ENCODE data around the gene KCNQ2.

DNA sequence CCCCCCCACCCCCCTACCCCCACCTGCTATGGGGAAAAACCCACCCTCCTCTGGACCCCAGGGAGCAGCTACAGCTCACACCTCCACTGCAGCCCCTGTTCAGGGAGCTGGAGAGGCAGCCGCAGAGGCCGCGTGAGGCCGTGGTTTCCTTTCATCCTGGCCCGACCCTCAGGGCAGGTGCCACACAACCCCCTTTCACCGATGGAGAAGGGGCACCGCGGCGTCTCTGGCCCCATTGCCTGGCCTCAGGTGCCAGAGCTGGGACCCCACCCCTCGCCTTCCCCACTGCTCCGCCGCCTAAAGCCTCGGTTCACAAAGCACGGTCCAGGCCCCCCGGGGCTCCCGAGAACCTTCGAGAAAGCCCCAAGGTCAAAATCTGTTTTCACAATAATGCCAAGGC, 11.8 kb upstream of the KCNQ2 start:
- TF ChIP-seq, protein P1, sequence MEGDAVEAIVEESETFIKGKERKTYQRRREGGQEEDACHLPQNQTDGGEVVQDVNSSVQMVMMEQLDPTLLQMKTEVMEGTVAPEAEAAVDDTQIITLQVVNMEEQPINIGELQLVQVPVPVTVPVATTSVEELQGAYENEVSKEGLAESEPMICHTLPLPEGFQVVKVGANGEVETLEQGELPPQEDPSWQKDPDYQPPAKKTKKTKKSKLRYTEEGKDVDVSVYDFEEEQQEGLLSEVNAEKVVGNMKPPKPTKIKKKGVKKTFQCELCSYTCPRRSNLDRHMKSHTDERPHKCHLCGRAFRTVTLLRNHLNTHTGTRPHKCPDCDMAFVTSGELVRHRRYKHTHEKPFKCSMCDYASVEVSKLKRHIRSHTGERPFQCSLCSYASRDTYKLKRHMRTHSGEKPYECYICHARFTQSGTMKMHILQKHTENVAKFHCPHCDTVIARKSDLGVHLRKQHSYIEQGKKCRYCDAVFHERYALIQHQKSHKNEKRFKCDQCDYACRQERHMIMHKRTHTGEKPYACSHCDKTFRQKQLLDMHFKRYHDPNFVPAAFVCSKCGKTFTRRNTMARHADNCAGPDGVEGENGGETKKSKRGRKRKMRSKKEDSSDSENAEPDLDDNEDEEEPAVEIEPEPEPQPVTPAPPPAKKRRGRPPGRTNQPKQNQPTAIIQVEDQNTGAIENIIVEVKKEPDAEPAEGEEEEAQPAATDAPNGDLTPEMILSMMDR (IDR thresholded peaks at IDR 0.05; ENCODE audit: low read depth, low read length, missing input control) = no peak
- TF ChIP-seq SP1 (IDR thresholded peaks at IDR 0.05) = no peak
- TF ChIP-seq EGR1 (IDR thresholded peaks at IDR 0.05; ENCODE audit: low read depth in 2 of 2) = no peak
- TF ChIP-seq, protein P2, sequence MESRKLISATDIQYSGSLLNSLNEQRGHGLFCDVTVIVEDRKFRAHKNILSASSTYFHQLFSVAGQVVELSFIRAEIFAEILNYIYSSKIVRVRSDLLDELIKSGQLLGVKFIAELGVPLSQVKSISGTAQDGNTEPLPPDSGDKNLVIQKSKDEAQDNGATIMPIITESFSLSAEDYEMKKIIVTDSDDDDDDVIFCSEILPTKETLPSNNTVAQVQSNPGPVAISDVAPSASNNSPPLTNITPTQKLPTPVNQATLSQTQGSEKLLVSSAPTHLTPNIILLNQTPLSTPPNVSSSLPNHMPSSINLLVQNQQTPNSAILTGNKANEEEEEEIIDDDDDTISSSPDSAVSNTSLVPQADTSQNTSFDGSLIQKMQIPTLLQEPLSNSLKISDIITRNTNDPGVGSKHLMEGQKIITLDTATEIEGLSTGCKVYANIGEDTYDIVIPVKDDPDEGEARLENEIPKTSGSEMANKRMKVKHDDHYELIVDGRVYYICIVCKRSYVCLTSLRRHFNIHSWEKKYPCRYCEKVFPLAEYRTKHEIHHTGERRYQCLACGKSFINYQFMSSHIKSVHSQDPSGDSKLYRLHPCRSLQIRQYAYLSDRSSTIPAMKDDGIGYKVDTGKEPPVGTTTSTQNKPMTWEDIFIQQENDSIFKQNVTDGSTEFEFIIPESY (IDR thresholded peaks at IDR 0.05) = no peak
- TF ChIP-seq, protein P3, sequence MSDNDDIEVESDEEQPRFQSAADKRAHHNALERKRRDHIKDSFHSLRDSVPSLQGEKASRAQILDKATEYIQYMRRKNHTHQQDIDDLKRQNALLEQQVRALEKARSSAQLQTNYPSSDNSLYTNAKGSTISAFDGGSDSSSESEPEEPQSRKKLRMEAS (IDR thresholded peaks at IDR 0.05) = no peak
- TF ChIP-seq YY1 (IDR thresholded peaks at IDR 0.05) = no peak
- TF ChIP-seq RAD21 (IDR thresholded peaks at IDR 0.05) = no peak
- TF ChIP-seq, protein P4, sequence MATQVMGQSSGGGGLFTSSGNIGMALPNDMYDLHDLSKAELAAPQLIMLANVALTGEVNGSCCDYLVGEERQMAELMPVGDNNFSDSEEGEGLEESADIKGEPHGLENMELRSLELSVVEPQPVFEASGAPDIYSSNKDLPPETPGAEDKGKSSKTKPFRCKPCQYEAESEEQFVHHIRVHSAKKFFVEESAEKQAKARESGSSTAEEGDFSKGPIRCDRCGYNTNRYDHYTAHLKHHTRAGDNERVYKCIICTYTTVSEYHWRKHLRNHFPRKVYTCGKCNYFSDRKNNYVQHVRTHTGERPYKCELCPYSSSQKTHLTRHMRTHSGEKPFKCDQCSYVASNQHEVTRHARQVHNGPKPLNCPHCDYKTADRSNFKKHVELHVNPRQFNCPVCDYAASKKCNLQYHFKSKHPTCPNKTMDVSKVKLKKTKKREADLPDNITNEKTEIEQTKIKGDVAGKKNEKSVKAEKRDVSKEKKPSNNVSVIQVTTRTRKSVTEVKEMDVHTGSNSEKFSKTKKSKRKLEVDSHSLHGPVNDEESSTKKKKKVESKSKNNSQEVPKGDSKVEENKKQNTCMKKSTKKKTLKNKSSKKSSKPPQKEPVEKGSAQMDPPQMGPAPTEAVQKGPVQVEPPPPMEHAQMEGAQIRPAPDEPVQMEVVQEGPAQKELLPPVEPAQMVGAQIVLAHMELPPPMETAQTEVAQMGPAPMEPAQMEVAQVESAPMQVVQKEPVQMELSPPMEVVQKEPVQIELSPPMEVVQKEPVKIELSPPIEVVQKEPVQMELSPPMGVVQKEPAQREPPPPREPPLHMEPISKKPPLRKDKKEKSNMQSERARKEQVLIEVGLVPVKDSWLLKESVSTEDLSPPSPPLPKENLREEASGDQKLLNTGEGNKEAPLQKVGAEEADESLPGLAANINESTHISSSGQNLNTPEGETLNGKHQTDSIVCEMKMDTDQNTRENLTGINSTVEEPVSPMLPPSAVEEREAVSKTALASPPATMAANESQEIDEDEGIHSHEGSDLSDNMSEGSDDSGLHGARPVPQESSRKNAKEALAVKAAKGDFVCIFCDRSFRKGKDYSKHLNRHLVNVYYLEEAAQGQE (IDR thresholded peaks at IDR 0.05) = no peak
- TF ChIP-seq GABPA (IDR thresholded peaks at IDR 0.05 in 1 of 2, conservative IDR thresholded peaks at IDR 0.05 in 1 of 2) = no peak
- no peak for TF ChIP-seq JUND (IDR thresholded peaks at IDR 0.05)
- TF ChIP-seq, protein P5, sequence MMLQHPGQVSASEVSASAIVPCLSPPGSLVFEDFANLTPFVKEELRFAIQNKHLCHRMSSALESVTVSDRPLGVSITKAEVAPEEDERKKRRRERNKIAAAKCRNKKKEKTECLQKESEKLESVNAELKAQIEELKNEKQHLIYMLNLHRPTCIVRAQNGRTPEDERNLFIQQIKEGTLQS (IDR thresholded peaks at IDR 0.05) = no peak
- no peak for TF ChIP-seq TAF1 (conservative IDR thresholded peaks at IDR 0.05)
